Spleen (tissue), 11 donors: ENCODE data around the gene PKD1. TPM values are rescaled to one million over a fixed set of nuclear protein-coding genes. Genes with fewer than 3 reads are reported as not detected.
A peak's percentile ranks its signal among the peaks of the same experiment; 100 is the strongest.

Source experiments
- DNase-seq: peaks from one replicate; pipeline ENCODE4 v3.0.0-alpha.2; 2020
- H3K27ac ChIP-seq, 8 donors: fragments of 200-600 bp; sonication (generic) in 7 of 8; 1 replicate in 4 of 8; 2 replicates in 4 of 8; pipeline versions ENCODE4 v1.5.0 to v1.8.0; 2016 to 2021; ENCODE audit warnings: inconsistent platforms in 4 of 8, mild to moderate bottlenecking in 4 of 8, moderate library complexity in 1 of 8
- H3K27me3 ChIP-seq, 7 donors: fragments of 200-600 bp; sonication (generic) in 6 of 7; replicated peaks in 1 of 7; 1 replicate in 4 of 7; 2 replicates in 3 of 7; pipeline versions ENCODE4 v1.5.0 to v1.8.0; 2016 to 2021; ENCODE audit warnings: inconsistent platforms in 3 of 7, mild to moderate bottlenecking in 1 of 7
- H3K36me3 ChIP-seq, 6 donors: fragments of 200-600 bp; sonication (generic) in 5 of 6; 1 replicate in 4 of 6; 2 replicates in 2 of 6; pipeline versions ENCODE4 v1.5.0 to v1.8.0; 2016 to 2021; ENCODE audit warnings: inconsistent platforms in 2 of 6
- H3K4me1 ChIP-seq, 6 donors: fragments of 200-600 bp; sonication (generic) in 5 of 6; 1 replicate in 3 of 6; 2 replicates in 3 of 6; pipeline versions ENCODE4 v1.5.0 to v1.8.0; 2016 to 2021; ENCODE audit warnings: inconsistent platforms in 3 of 6
- H3K4me3 ChIP-seq, 8 donors: fragments of 200-600 bp; sonication (generic) in 7 of 8; 1 replicate in 4 of 8; 2 replicates in 4 of 8; pipeline versions ENCODE4 v1.5.0 to v1.8.0; 2016 to 2021; ENCODE audit warnings: inconsistent platforms in 4 of 8, mild to moderate bottlenecking in 4 of 8, moderate library complexity in 2 of 8
- H3K9me3 ChIP-seq, 8 donors: fragments of 200-600 bp; sonication (generic) in 7 of 8; 1 replicate in 4 of 8; 2 replicates in 4 of 8; pipeline versions ENCODE4 v1.5.0 to v1.8.0; 2016 to 2021; ENCODE audit warnings: inconsistent platforms in 4 of 8
- CTCF ChIP-seq, 11 experiments: fragments of 200-600 bp in 7 of 11; fragments of 450-650 bp in 4 of 11; sonication (generic) in 4 of 11; IDR thresholded peaks in 8 of 11; conservative IDR thresholded peaks in 3 of 11; 1 replicate in 7 of 11; 2 replicates in 4 of 11; pipeline versions ENCODE4 v1.4.0 to v1.8.0; 2016 to 2021; ENCODE audit warnings: antibody characterized with exemption in 11 of 11, inconsistent platforms in 4 of 11, mild to moderate bottlenecking in 1 of 11
- POLR2A ChIP-seq, 3 donors: fragments of 450-650 bp; IDR thresholded peaks; one replicate each; pipeline ENCODE4 v1.5.1; 2017; ENCODE audit warnings: antibody characterized with exemption in 3 of 3, mild to moderate bottlenecking in 1 of 3
- POLR2AphosphoS5 ChIP-seq, 3 donors: sonication (generic); formaldehyde crosslinking; IDR thresholded peaks; one replicate each; pipeline ENCODE4 v1.5.1; 2017; ENCODE audit warnings: antibody characterized with exemption in 3 of 3
- WGBS, 5 donors: extraction: QIAGEN DNeasy Blood & Tissue Kit in 3 of 5; methylation state at CpG; one replicate each; pipeline versions ENCODE4 v1.1.5 to v1.1.7; 2013 to 2018; 5-methylcytosine and 5-hydroxymethylcytosine counted together
- intact Hi-C: fragments of 100-400 bp; cut with DNase I; formaldehyde crosslinking; loops from one replicate; pipeline ENCODE4 v1.15.0; 2023; ENCODE audit warnings: low total_unique reads
- polyA plus RNA-seq, 3 donors: library from polyadenylated mRNA; stranded (reverse); fragments of 200-250 nt; gene quantifications; one replicate each; pipeline ENCODE4 v1.2.1, GENCODE V29; 2013
- total RNA-seq, 7 donors: library from RNA; depleted of rRNA in 3 of 7; stranded (reverse); fragments of >200 nt in 3 of 7; fragmentation: NEBNext Ultra II Directional in 4 of 7; extraction: Animal tissue kit (Norgen Biotek cat#: 25700) in 4 of 7; gene quantifications; one replicate each; pipeline versions ENCODE4 v1.1.0 to v1.2.1, GENCODE V29; 2016 to 2021
- donor health status: healthy with polysubstance abuse.
- donor health status: DM: no; HTN: no; CAD: no; lungs with moderate emphysema.
- donor health status: DM: no; HTN: no; CAD: no.
- donor health status: Bipolar disorder and iron deficiency.
- donor health status: healthy.
- donor health status: DM: no; HTN: no; CAD: no.
- donor health status: DM: yes; HTN: yes; CAD: no.

Gene PKD1
- total and polyA plus RNA-seq, 10 donors = 14.0 to 124 (median 79.8) TPM

GRCh38 chr16:2057438-2057837 lies 78.3 kb downstream of the PKD1 start:
- H3K36me3 ChIP-seq = peaks cover 0 to 100% (median 83%) of the 10 kb centered on the region in 6 donors
- TF ChIP-seq POLR2AphosphoS5 (IDR thresholded peaks at IDR 0.05) (no peak), CTCF (IDR thresholded peaks at IDR 0.05 in 8 of 11, conservative IDR thresholded peaks at IDR 0.05 in 3 of 11) (no peak), POLR2A (IDR thresholded peaks at IDR 0.05) (no peak)
- intact Hi-C loops = no loop called here
- H3K27ac ChIP-seq = no peak overlapping the region
- DNase-seq = no peak
- H3K9me3 ChIP-seq = no peaks in the 10 kb centered on the region
- WGBS, 5 donors = 91 to 96% (median 94%) methylated on average over 10 of the region's 10 CpGs
- H3K4me3 ChIP-seq = no peak overlapping the region
- no peaks in the 10 kb centered on the region for H3K27me3 ChIP-seq
- H3K4me1 ChIP-seq = peaks cover 0 to 7% (median 0%) of the 10 kb centered on the region in 6 donors

- no peak overlapping the region for H3K27ac ChIP-seq
- peaks cover 0 to 100% (median 80%) of the 10 kb centered on the region in 6 donors for H3K36me3 ChIP-seq
- no peaks in the 10 kb centered on the region for H3K9me3 ChIP-seq
- H3K4me1 ChIP-seq = peaks cover 0 to 7% (median 0%) of the 10 kb centered on the region in 6 donors
- no peak for DNase-seq
- intact Hi-C loops = no loop called here
- no peak for TF ChIP-seq POLR2A (IDR thresholded peaks at IDR 0.05)
- TF ChIP-seq CTCF (IDR thresholded peaks at IDR 0.05 in 8 of 11, conservative IDR thresholded peaks at IDR 0.05 in 3 of 11) = peak in 2 of 11 experiments; percentile 12 to 20
- peak in 1 of 3 donors; percentile 7 for TF ChIP-seq POLR2AphosphoS5 (IDR thresholded peaks at IDR 0.05)
- no peak overlapping the region for H3K4me3 ChIP-seq
- WGBS, 5 donors = 90 to 96% (median 93%) methylated on average over 13 to 19 of the region's 19 CpGs
- no peaks in the 10 kb centered on the region for H3K27me3 ChIP-seq
Measured at GRCh38 chr16:2056681-2057407, 78.9 kb downstream of the PKD1 start.

GRCh38 chr16:2056077-2056476 lies 79.6 kb downstream of the PKD1 start:
- intact Hi-C loops = no loop called here
- peaks cover 0 to 100% (median 79%) of the 10 kb centered on the region in 6 donors for H3K36me3 ChIP-seq
- DNase-seq = no peak
- 65 to 81% (median 78%) methylated on average over 8 to 15 of the region's 15 CpGs for WGBS, 5 donors
- H3K27me3 ChIP-seq = no peaks in the 10 kb centered on the region
- no peaks in the 10 kb centered on the region for H3K9me3 ChIP-seq
- no peak overlapping the region for H3K27ac ChIP-seq
- peak in 1 of 3 donors; percentile 6 for TF ChIP-seq POLR2AphosphoS5 (IDR thresholded peaks at IDR 0.05)
- TF ChIP-seq CTCF (IDR thresholded peaks at IDR 0.05 in 8 of 11, conservative IDR thresholded peaks at IDR 0.05 in 3 of 11) = peak in 3 of 11 experiments; percentile 15 to 45 (median 33)
- TF ChIP-seq POLR2A (IDR thresholded peaks at IDR 0.05) = no peak
- no peak overlapping the region for H3K4me3 ChIP-seq
- H3K4me1 ChIP-seq = peaks cover 0 to 7% (median 0%) of the 10 kb centered on the region in 6 donors

GRCh38 chr16:2054543-2055245 lies 81.0 kb downstream of the PKD1 start:
- no peak for DNase-seq
- no peak overlapping the region for H3K4me3 ChIP-seq
- peaks cover 0 to 100% (median 74%) of the 10 kb centered on the region in 6 donors for H3K36me3 ChIP-seq
- TF ChIP-seq POLR2A (IDR thresholded peaks at IDR 0.05) (no peak), POLR2AphosphoS5 (IDR thresholded peaks at IDR 0.05) (no peak), CTCF (IDR thresholded peaks at IDR 0.05 in 8 of 11, conservative IDR thresholded peaks at IDR 0.05 in 3 of 11) (no peak)
- H3K4me1 ChIP-seq = peaks cover 0 to 12% (median 0%) of the 10 kb centered on the region in 6 donors
- H3K27me3 ChIP-seq = no peaks in the 10 kb centered on the region
- 90 to 95% (median 95%) methylated on average over 15 to 29 of the region's 29 CpGs for WGBS, 5 donors
- no peaks in the 10 kb centered on the region for H3K9me3 ChIP-seq
- intact Hi-C loops = no loop called here
- no peak overlapping the region for H3K27ac ChIP-seq
